ENCODE data around the gene TBC1D19.

TBC1D19 gene

DNA sequence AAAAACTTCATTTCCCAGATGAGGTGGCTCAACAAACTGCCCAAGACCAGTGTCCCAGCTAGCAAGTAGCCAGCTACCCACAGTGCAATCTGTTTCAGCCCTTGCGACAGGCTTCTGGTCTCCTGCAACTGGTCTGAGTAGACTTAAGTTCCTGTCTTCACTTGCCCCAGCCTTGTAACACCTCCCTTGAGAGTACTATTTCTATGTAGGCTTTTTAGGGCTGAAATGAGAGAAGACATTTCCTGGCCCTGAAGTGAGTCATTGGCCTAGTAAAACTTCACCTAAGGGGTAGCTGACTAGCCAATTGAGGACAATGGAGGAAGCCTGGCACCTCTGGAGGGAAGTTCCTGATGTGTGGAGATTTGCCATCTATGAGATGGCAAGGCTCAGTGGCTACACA lies 196.7 kb downstream of the TBC1D19 start:
- H3K9ac ChIP-seq (ENCODE audit: low read depth, low read length), result no peak overlapping the region
- no peak overlapping the region for H3K27ac ChIP-seq (ENCODE audit: low read depth, low read length)
- 93% methylated on average over 1 of the region's 1 CpG for WGBS

DNA sequence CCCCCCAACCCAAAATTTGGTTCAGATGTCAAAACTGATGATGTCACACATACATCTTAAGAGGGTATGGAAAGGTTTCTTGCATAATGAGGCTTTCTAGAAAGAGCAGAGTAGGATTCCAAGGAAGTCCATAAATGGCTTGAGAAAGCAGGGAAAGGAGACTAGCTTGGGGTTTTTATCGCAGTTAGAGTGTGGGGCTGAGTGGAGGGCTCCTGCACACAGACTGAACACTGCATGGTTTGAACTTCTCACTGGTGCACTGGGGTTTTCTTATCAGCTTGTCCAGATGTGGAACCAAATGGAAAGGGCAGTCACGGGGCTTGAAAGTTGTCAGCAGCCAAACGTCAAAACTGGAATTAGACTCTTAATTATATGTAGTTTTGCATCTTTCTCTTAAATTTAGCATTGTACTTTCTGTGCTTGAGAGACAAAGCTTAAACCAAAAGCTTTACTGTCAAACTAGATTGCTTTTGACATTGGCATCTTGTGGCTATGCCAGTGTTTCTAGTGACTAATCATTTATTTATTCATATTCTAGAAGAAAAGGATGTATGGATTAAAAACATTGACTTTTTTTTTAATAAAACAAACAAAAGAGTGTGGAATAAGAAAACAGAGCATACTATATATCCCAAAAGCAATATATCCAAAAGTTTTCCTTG lies 198.4 kb downstream of the TBC1D19 start:
- peaks cover under 1% of the 10 kb centered on the region; the same call in 1 of the 2 replicates for H3K4me1 ChIP-seq (ENCODE audit: insufficient read depth, low read length)

More for the DNA sequence above, 196.7 kb downstream of the TBC1D19 start:
- Histone ChIP-seq H3K27me3 (ENCODE audit: insufficient read depth, low read length) (no peaks in the 10 kb centered on the region), H3K4me3 (ENCODE audit: low read length) (no peak overlapping the region), H3K9me3 (ENCODE audit: insufficient read depth, low read depth, low read length) (no peaks in the 10 kb centered on the region), H3K4me1 (ENCODE audit: insufficient read depth, low read length) (no peaks in the 10 kb centered on the region; the same call in 1 of the 2 replicates), H3K36me3 (ENCODE audit: insufficient read depth, low read length) (no peaks in the 10 kb centered on the region)

DNA sequence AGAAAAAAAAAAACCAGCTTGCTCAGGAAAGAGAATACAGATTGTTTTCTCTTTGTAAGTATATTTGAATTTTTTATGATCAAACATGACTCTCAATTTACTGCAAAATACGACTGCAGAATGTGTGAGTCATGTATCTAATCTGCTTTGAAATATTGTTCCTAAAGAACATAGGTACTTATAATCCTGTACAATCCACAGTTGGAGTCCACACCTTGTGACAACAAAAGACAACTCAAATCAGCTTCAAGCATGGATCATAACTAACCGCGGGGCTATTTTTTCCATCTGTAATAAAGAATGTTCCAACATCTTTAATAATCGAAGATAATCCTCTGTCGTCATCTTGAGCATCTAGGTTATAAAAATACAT lies 198.9 kb downstream of the TBC1D19 start:
- no peak overlapping the region for H3K9ac ChIP-seq (ENCODE audit: low read depth, low read length)

More for the DNA sequence above, 198.4 kb downstream of the TBC1D19 start:
- Histone ChIP-seq H3K9me3 (ENCODE audit: insufficient read depth, low read depth, low read length) (no peaks in the 10 kb centered on the region), H3K27ac (ENCODE audit: low read depth, low read length) (no peak overlapping the region), H3K9ac (ENCODE audit: low read depth, low read length) (no peak overlapping the region), H3K27me3 (ENCODE audit: insufficient read depth, low read length) (no peaks in the 10 kb centered on the region), H3K4me3 (ENCODE audit: low read length) (no peak overlapping the region), H3K36me3 (ENCODE audit: insufficient read depth, low read length) (no peaks in the 10 kb centered on the region)
- 93% methylated on average over 3 of the region's 3 CpGs for WGBS

DNA sequence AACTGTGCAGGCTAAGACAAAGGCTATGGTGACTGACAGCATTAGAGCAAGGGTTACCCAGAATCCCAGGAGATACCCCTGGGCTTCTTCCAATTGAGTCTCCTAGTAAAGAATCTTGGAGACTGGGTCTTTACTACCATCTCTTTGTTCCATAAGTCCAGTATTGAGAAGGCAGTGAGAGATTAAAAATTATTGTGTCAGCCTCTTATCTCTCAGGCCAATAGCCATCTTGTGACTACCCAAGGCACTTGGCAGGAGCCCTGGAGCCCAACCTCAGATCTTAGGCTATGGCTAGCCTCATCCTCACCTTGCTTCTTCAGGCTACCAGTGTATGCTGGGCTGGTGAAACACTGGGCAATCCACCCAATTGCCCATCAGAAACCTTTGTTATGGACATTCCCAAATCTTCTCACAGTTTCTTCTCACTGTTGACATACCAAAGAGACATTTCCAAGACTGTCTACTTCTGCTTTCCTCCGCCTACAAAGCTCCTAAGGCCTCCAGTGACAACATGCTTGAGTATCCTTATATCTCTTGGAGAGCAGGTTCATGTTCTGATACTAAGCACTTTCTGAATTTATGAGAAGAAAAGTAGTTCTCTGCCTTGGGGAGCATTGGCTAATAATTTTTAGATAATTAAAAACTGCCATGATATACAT lies 200.5 kb downstream of the TBC1D19 start:
- Histone ChIP-seq H3K4me3 (ENCODE audit: low read length) (no peak overlapping the region), H3K9ac (ENCODE audit: low read depth, low read length) (no peak overlapping the region), H3K4me1 (ENCODE audit: insufficient read depth, low read length) (peaks cover 11% of the 10 kb centered on the region), H3K36me3 (ENCODE audit: insufficient read depth, low read length) (no peaks in the 10 kb centered on the region), H3K9me3 (ENCODE audit: insufficient read depth, low read depth, low read length) (no peaks in the 10 kb centered on the region), H3K27me3 (ENCODE audit: insufficient read depth, low read length) (no peaks in the 10 kb centered on the region), H3K27ac (ENCODE audit: low read depth, low read length) (no peak overlapping the region)
- 83% methylated on average over 1 of the region's 1 CpG for WGBS

More for the DNA sequence above, 198.9 kb downstream of the TBC1D19 start:
- Histone ChIP-seq H3K27ac (ENCODE audit: low read depth, low read length) (no peak overlapping the region), H3K27me3 (ENCODE audit: insufficient read depth, low read length) (no peaks in the 10 kb centered on the region), H3K36me3 (ENCODE audit: insufficient read depth, low read length) (no peaks in the 10 kb centered on the region), H3K9me3 (ENCODE audit: insufficient read depth, low read depth, low read length) (no peaks in the 10 kb centered on the region), H3K4me1 (ENCODE audit: insufficient read depth, low read length) (peaks cover 5% of the 10 kb centered on the region; the same call in 1 of the 2 replicates), H3K4me3 (ENCODE audit: low read length) (no peak overlapping the region)
- 96% methylated on average over 4 of the region's 5 CpGs for WGBS

DNA sequence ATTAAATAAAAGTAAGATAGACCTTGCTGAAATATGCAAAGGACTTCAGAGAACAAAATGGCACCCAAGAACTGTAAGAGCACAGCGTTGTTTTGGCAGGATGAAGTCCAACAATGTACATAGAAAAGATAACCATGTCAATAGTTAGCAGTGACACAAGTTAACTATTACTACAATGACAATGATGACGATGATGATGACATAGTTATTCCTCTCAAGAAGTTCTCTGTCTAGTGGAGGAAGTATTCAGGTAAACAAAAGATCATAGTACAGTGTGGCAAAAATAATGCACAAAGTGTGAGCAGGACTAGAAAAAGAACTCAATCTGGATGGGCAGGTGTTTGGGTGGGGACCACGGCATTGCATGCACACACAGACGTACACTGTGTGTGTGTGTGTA lies 201.4 kb downstream of the TBC1D19 start:
- peaks cover 11% of the 10 kb centered on the region for H3K4me1 ChIP-seq (ENCODE audit: insufficient read depth, low read length)
- H3K27me3 ChIP-seq (ENCODE audit: insufficient read depth, low read length), result no peaks in the 10 kb centered on the region
- no peaks in the 10 kb centered on the region for H3K36me3 ChIP-seq (ENCODE audit: insufficient read depth, low read length)
- H3K9me3 ChIP-seq (ENCODE audit: insufficient read depth, low read depth, low read length), result no peaks in the 10 kb centered on the region
- no peak overlapping the region for H3K4me3 ChIP-seq (ENCODE audit: low read length)
- WGBS, result 93% methylated on average over 4 of the region's 4 CpGs
- H3K27ac ChIP-seq (ENCODE audit: low read depth, low read length), result no peak overlapping the region
- H3K9ac ChIP-seq (ENCODE audit: low read depth, low read length), result no peak overlapping the region

DNA sequence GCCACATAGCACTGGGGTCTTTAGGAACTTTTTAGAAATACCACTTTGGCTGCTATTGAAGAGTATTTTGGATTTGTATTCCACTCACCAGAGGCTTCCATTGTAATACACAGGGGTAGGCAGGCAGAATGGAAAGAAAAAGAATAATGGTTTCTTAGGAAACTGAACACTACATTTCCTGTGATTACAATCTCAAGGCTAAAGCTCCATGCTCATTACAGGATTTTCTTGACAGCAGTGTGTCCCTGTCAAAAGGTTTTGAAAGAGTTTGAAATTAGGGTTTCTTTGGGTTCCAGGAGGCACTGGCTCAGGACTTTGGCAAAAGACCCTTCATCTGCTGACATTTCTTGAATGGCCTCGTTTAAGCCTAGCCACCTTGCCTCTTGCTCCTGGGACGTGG lies 201.9 kb downstream of the TBC1D19 start:
- no peaks in the 10 kb centered on the region for H3K27me3 ChIP-seq (ENCODE audit: insufficient read depth, low read length)
- WGBS, result 81% methylated on average over 2 of the region's 2 CpGs
- H3K4me3 ChIP-seq (ENCODE audit: low read length), result no peak overlapping the region
- no peaks in the 10 kb centered on the region for H3K9me3 ChIP-seq (ENCODE audit: insufficient read depth, low read depth, low read length)
- no peaks in the 10 kb centered on the region for H3K36me3 ChIP-seq (ENCODE audit: insufficient read depth, low read length)
- no peak overlapping the region for H3K9ac ChIP-seq (ENCODE audit: low read depth, low read length)
- H3K27ac ChIP-seq (ENCODE audit: low read depth, low read length), result no peak overlapping the region
- H3K4me1 ChIP-seq (ENCODE audit: insufficient read depth, low read length), result peaks cover 11% of the 10 kb centered on the region

DNA sequence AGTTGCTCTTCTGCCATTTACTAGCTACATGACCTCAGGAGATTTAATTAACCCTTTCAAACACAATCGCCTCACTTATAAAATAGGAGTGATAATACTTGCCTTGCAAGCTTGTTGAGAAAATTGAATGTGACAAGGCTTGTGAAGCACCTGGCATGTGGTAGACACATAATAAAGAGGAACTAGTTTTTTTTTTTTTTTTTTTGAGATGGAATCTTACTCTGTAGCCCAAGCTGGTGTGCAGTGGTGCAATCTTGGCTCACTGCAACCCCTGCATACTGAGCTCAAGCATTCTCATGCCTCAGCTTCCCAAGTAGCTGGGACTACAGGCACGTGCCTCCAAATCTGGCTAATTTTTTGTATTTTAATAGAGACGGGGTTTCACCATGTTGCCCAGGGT lies 203.0 kb downstream of the TBC1D19 start:
- H3K36me3 ChIP-seq (ENCODE audit: insufficient read depth, low read length), result no peaks in the 10 kb centered on the region
- no peak overlapping the region for H3K27ac ChIP-seq (ENCODE audit: low read depth, low read length)
- H3K9ac ChIP-seq (ENCODE audit: low read depth, low read length), result no peak overlapping the region
- peaks cover 11% of the 10 kb centered on the region for H3K4me1 ChIP-seq (ENCODE audit: insufficient read depth, low read length)
- H3K9me3 ChIP-seq (ENCODE audit: insufficient read depth, low read depth, low read length), result no peaks in the 10 kb centered on the region
- no peak overlapping the region for H3K4me3 ChIP-seq (ENCODE audit: low read length)
- WGBS, result 97% methylated on average over 3 of the region's 3 CpGs
- no peaks in the 10 kb centered on the region for H3K27me3 ChIP-seq (ENCODE audit: insufficient read depth, low read length)

DNA sequence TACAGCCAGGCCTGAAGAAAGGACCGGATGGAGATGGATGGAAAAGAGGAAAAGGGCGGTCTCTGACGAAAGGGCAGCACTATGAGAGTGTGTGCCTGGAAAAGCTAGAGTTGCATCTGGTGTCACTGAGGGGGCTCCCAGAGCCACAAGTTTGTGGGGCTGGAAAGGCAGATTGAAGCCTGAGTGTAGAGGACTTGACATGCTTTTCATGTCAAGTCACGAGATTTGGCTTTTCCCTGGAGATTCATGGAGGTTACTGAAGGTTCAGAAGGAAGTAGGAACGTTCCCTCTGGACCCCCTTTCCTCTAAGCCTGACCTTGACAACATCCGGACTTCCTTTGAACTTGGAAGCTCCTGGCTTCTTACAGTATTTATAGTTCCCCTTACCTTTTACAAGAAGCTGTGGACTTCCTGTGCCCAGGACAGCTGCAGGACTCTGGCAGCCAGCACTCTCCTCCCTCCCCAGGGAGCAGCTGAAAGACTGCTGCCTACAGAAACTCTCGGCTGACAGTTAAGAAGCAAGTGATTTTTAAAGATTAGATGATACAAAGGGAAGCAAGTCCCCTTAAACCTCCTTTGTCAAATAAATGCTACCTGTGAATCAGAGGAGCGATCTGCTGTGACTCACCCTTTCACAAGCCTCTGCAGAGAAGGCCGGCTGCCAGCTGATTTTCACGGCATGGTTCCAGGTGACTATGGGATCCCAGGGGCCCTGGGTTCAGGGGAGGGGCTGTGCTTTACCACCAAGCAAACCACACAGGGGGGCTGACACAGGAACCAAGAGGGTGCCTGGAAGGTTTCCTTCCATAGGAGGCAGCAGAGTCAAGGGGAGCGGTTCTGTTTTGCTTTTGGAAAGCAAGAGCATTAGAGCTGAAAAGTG lies 203.8 kb downstream of the TBC1D19 start:
- H3K9ac ChIP-seq (ENCODE audit: low read depth, low read length), result no peak overlapping the region
- H3K4me1 ChIP-seq (ENCODE audit: insufficient read depth, low read length), result peaks cover 11% of the 10 kb centered on the region
- H3K36me3 ChIP-seq (ENCODE audit: insufficient read depth, low read length), result no peaks in the 10 kb centered on the region
- H3K27ac ChIP-seq (ENCODE audit: low read depth, low read length), result no peak overlapping the region; the same call in none of the 2 replicates
- H3K4me3 ChIP-seq (ENCODE audit: low read length), result no peak overlapping the region
- no peaks in the 10 kb centered on the region for H3K27me3 ChIP-seq (ENCODE audit: insufficient read depth, low read length)
- WGBS, result 58% methylated on average over 10 of the region's 11 CpGs
- no peaks in the 10 kb centered on the region for H3K9me3 ChIP-seq (ENCODE audit: insufficient read depth, low read depth, low read length)

DNA sequence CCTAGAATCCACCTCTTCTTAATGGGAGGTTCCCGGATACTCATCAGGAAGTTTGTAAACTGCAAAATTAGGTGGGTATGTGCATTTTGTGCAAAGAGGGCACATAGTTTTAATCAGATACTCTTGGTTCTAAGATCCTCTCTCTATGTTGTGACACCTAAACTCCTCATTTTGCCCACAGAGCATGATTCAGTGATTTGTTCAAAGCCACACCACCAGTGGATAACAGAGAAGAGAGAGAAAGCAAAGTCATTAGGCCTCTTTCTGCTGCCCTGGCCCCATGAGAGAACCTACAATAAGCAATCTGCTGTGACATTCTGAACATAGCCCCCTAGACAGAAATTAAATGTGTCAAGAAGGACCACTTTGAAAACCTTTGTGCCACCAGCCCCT lies 204.5 kb downstream of the TBC1D19 start:
- WGBS, result 56% methylated on average over 1 of the region's 1 CpG
- H3K4me3 ChIP-seq (ENCODE audit: low read length), result no peak overlapping the region
- no peak overlapping the region for H3K9ac ChIP-seq (ENCODE audit: low read depth, low read length)
- H3K9me3 ChIP-seq (ENCODE audit: insufficient read depth, low read depth, low read length), result no peaks in the 10 kb centered on the region
- H3K27ac ChIP-seq (ENCODE audit: low read depth, low read length), result peak overlapping the region; percentile 12; the same call in 1 of the 2 replicates
- H3K36me3 ChIP-seq (ENCODE audit: insufficient read depth, low read length), result no peaks in the 10 kb centered on the region
- peaks cover 11% of the 10 kb centered on the region for H3K4me1 ChIP-seq (ENCODE audit: insufficient read depth, low read length)
- H3K27me3 ChIP-seq (ENCODE audit: insufficient read depth, low read length), result no peaks in the 10 kb centered on the region

DNA sequence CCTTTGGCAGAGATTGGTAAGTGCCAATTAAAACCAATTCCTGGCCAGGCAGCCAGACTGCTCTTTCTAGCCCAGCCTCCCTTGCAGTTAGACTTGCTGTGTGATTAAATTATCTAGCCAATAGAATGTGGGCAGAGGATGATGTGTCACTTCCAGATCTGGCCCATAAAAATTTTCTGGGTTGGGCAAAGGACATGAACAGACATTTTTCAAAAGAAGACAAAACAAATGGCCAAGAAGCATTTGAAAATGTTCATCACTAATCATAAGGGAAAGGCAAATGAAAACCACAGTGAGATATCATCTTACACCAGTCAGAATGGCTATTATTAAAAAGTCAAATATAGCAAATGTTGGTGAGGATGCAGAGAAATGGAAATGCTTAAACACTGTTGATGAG lies 205.3 kb downstream of the TBC1D19 start:
- Histone ChIP-seq H3K27ac (ENCODE audit: low read depth, low read length) (no peak overlapping the region), H3K27me3 (ENCODE audit: insufficient read depth, low read length) (no peaks in the 10 kb centered on the region), H3K4me3 (ENCODE audit: low read length) (no peak overlapping the region), H3K9me3 (ENCODE audit: insufficient read depth, low read depth, low read length) (no peaks in the 10 kb centered on the region), H3K9ac (ENCODE audit: low read depth, low read length) (no peak overlapping the region), H3K36me3 (ENCODE audit: insufficient read depth, low read length) (no peaks in the 10 kb centered on the region), H3K4me1 (ENCODE audit: insufficient read depth, low read length) (peaks cover 11% of the 10 kb centered on the region)

DNA sequence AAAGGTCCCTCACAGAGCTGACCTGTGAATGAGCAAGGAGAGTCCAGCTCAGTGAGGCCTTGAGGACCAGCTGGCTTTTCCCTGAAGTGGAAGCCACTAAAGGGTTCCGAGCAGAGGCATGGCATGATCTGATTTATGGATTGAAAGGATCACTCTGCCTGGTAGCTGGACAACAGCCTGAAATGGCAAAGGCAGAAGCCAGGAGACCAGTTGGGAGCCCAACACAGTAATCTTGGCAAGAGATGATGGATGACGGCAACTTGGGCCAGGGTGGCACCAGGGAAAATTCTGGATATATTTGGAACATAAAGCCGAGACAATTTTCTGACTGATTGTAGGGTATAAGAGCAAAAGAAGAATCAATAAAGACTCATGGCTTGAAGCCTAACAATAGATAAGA lies 207.5 kb downstream of the TBC1D19 start:
- no peak overlapping the region for H3K4me3 ChIP-seq (ENCODE audit: low read length)
- whole genome bisulfite sequencing, result 92% methylated on average over 3 of the region's 3 CpGs
- no peaks in the 10 kb centered on the region for H3K9me3 ChIP-seq (ENCODE audit: insufficient read depth, low read depth, low read length)
- no peaks in the 10 kb centered on the region for H3K27me3 ChIP-seq (ENCODE audit: insufficient read depth, low read length)
- H3K36me3 ChIP-seq (ENCODE audit: insufficient read depth, low read length), result no peaks in the 10 kb centered on the region
- H3K9ac ChIP-seq (ENCODE audit: low read depth, low read length), result no peak overlapping the region
- no peak overlapping the region for H3K27ac ChIP-seq (ENCODE audit: low read depth, low read length)
- peaks cover 11% of the 10 kb centered on the region for H3K4me1 ChIP-seq (ENCODE audit: insufficient read depth, low read length)
